WERI-Rb-1 (cell line): ENCODE results near the gene PRRC2B.

Source experiments
- DNase-seq: peaks from one replicate; pipeline ENCODE4 v3.0.0-alpha.2; 2020
- H3K27ac ChIP-seq: fragments of 250-450 bp; sonication (Bioruptor Pico); 2 replicates; pipeline ENCODE4 v1.5.1; 2020; ENCODE audit warnings: mild to moderate bottlenecking, moderate library complexity
- H3K27me3 ChIP-seq: fragments of 250-450 bp; sonication (Bioruptor Pico); 2 replicates; pipeline ENCODE4 v1.5.1; 2021; ENCODE audit warnings: mild to moderate bottlenecking, low read depth, moderate library complexity; ENCODE audit not compliant: insufficient read depth, severe bottlenecking
- H3K36me3 ChIP-seq: fragments of 250-450 bp; sonication (Bioruptor Pico); 2 replicates; pipeline ENCODE4 v1.5.1; 2020; ENCODE audit warnings: mild to moderate bottlenecking, moderate library complexity
- H3K4me3 ChIP-seq: 2 replicates; pipeline ENCODE4 v1.5.1; 2011; ENCODE audit warnings: low read depth, mild to moderate bottlenecking, control low read depth, low read length
- H3K9me3 ChIP-seq: fragments of 250-450 bp; sonication (Bioruptor Pico); 2 replicates; pipeline ENCODE4 v1.5.1; 2021; ENCODE audit warnings: mild to moderate bottlenecking, moderate library complexity; ENCODE audit not compliant: severe bottlenecking
- TF ChIP-seq, protein P1 (sequence below): IDR thresholded peaks from 2 replicates; pipeline ENCODE4 v1.5.1; 2011; ENCODE audit warnings: low read depth, mild to moderate bottlenecking, control low read depth, inconsistent platforms, low read length

The PRRC2B gene

DNA sequence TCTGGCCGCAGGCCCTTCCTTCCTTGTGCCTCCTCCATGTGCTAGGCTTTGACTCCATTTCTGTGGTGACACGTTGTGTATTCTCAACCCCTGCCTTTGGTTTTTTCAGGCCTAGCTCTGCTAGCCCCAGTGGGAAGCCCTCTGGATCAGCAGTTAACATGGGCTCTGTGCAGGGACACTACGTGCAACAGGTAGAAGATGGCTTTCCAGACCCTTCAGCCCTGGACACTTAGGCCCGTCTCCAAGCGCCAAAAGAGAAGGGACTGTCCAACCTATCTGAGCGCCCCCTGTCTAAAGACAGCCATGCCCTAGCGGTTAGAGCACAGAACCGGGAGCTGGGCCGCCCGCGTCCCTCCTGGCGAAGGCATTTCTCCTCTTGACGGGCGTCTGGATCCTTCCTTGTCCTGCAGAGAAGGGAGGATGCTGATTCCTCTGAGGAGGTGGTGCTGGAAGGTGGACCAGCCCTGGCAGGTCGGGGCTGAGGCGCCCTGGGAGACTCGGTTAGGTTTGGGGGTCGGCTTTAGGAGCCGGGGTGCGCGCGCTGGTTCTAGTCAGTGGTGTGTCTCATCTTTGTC lies 100.5 kb downstream of the PRRC2B start:
- TF ChIP-seq, protein P1, sequence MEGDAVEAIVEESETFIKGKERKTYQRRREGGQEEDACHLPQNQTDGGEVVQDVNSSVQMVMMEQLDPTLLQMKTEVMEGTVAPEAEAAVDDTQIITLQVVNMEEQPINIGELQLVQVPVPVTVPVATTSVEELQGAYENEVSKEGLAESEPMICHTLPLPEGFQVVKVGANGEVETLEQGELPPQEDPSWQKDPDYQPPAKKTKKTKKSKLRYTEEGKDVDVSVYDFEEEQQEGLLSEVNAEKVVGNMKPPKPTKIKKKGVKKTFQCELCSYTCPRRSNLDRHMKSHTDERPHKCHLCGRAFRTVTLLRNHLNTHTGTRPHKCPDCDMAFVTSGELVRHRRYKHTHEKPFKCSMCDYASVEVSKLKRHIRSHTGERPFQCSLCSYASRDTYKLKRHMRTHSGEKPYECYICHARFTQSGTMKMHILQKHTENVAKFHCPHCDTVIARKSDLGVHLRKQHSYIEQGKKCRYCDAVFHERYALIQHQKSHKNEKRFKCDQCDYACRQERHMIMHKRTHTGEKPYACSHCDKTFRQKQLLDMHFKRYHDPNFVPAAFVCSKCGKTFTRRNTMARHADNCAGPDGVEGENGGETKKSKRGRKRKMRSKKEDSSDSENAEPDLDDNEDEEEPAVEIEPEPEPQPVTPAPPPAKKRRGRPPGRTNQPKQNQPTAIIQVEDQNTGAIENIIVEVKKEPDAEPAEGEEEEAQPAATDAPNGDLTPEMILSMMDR: no peak
- no peaks in the 10 kb centered on the region for H3K9me3 ChIP-seq
- H3K27ac ChIP-seq: no peak overlapping the region
- H3K27me3 ChIP-seq: no peaks in the 10 kb centered on the region
- no peak for DNase-seq
- H3K36me3 ChIP-seq: peaks cover 99% of the 10 kb centered on the region
- H3K4me3 ChIP-seq: no peak overlapping the region

- peaks cover 99% of the 10 kb centered on the region for H3K36me3 ChIP-seq
- no peak overlapping the region for H3K27ac ChIP-seq
- TF ChIP-seq, protein P1: no peak
- no peak for DNase-seq
- no peaks in the 10 kb centered on the region for H3K27me3 ChIP-seq
- no peak overlapping the region for H3K4me3 ChIP-seq
- H3K9me3 ChIP-seq: no peaks in the 10 kb centered on the region
Measured at GRCh38 chr9:131495785-131496184, 101.9 kb downstream of the PRRC2B start.

DNA sequence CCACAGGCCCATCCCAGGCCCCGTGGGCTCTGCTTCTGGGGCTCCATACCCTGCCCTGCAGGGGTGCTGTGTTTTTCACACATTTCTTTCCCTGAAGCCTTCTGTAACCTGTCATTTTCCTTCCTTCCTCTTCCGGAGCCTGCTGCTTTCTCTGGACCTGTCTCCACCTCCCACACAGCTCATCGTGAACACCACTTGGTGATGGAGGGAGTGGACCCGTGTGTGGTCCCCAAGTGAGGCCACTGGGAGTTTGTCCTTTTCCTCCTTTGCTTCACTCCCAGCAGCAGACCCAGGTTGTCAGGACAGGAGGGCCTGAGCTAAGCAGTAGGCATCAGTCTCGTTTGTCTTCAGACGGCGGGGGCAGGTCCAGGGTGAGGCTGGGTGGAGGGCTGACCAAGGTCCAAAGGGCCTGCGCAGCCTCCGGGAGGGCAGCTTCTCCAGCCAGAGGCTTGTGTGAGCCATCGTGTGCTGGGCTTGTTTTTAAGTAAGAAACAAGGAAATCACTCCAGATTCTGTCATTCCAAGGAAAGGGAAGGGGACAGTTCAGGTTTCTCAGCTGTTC lies 103.0 kb downstream of the PRRC2B start:
- peaks cover 92% of the 10 kb centered on the region for H3K36me3 ChIP-seq
- no peak overlapping the region for H3K27ac ChIP-seq
- TF ChIP-seq, protein P1: no peak

GRCh38 chr9:131499254-131499767 lies 105.4 kb downstream of the PRRC2B start:
- Histone ChIP-seq H3K4me3 (no peak overlapping the region), H3K27me3 (no peaks in the 10 kb centered on the region), H3K27ac (no peak overlapping the region), H3K9me3 (no peaks in the 10 kb centered on the region), H3K36me3 (peaks cover 72% of the 10 kb centered on the region)
- TF ChIP-seq, protein P1: no peak
- no peak for DNase-seq

More for the DNA sequence above, 103.0 kb downstream of the PRRC2B start:
- H3K9me3 ChIP-seq: no peaks in the 10 kb centered on the region
- DNase-seq: no peak
- H3K4me3 ChIP-seq: no peak overlapping the region
- no peaks in the 10 kb centered on the region for H3K27me3 ChIP-seq

GRCh38 chr9:131500377-131500776 lies 106.5 kb downstream of the PRRC2B start:
- no peak overlapping the region for H3K4me3 ChIP-seq
- no peak overlapping the region for H3K27ac ChIP-seq
- peaks cover 62% of the 10 kb centered on the region for H3K36me3 ChIP-seq

More at GRCh38 chr9:131500377-131500776, 106.5 kb downstream of the PRRC2B start:
- Histone ChIP-seq H3K27me3 (no peaks in the 10 kb centered on the region), H3K9me3 (no peaks in the 10 kb centered on the region)
- TF ChIP-seq, protein P1: no peak
- no peak for DNase-seq
